ENCODE data around the gene NKAIN4. TPM values are rescaled to one million over a fixed set of nuclear protein-coding genes. Genes with fewer than 3 reads are reported as not detected.

The NKAIN4 gene
- polyA plus RNA-seq, 6 donors from 2014 or later = not detected

DNA sequence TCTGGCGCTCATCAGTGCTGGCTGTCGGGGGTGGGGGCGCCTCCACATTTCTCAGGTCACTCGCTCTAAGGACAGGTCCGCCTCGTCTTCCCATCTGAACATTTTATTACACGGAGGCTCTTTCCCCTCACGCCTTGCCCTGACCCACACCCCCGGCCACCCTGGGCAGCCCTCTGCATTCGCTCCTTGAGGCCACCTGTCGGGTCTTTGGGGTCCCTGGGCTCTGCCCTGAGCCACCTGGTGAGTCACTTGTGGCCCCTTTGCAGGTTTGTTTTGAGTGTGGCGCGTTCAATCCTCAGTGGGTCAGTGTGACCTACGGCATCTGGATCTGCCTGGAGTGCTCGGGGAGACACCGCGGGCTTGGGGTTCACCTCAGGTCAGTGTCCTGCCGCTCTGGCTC lies 21.6 kb upstream of the NKAIN4 start:
- Mint-ChIP-seq H3K27me3 (no peaks in the 10 kb centered on the region), H3K4me1 (peaks cover 17 to 35% (median 35%) of the 10 kb centered on the region in 3 donors), H3K4me3 (peak overlapping the region in 1 of 8 donors; percentile 77), H3K27ac (peak overlapping the region in 1 of 6 donors; percentile 41), H3K36me3 (no peaks in the 10 kb centered on the region), H3K9me3 (no peaks in the 10 kb centered on the region)
- DNase-seq = no peak
- ATAC-seq (ENCODE audit: low read depth in 2 of 2) = no peak

DNA sequence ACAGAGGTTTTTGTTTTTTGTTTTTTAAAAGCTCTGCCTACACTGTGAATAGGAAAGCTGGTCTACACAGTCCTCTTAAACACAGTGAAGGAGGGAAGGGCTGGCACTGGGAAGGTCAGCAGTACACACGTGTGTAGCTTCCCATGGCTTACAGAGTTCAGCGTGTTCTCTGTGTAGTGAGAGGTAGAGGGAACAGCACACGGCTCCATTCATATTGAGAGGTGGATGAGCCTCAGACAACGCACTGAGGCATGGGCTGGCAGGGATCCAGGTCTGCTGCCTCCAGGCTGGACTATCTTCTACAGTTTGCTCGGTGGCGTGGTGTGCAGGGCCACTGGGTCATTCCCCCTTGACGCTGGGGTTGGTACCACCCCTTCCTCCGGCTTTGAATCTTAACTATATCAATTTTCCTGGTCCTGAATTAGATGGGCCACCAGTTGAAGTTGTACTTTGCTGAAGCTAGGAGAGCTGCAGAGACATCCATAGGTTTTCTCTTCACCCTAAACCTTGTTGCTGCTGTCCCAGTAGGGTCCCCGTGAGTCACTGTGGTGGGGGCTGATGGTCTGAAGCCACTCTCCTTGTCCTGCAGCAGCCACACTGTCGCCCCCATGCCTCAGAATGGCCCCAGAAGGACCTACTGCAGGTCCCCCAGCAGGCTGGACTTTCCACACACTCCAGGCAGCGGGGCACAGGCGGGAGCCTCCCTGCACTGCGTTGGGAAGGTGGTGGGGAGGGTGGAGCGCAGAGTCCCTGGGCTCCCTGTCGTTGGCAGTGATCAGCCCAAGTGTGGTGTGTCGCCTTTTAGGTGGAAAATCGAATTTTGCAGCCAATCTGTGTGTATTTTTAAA lies 20.3 kb upstream of the NKAIN4 start:
- DNase-seq (no peak), ATAC-seq (ENCODE audit: low read depth in 2 of 2) (no peak)
- H3K4me1 Mint-ChIP-seq = peaks cover 17 to 37% (median 35%) of the 10 kb centered on the region in 3 donors
- peaks cover 0 to 3% (median 0%) of the 10 kb centered on the region in 3 donors for H3K27me3 Mint-ChIP-seq
- H3K36me3 Mint-ChIP-seq = no peaks in the 10 kb centered on the region
- H3K4me3 Mint-ChIP-seq = peak overlapping the region; percentile 3 to 81 (median 46)
- H3K9me3 Mint-ChIP-seq = no peaks in the 10 kb centered on the region
- H3K27ac Mint-ChIP-seq = peak overlapping the region in 3 of 6 donors; percentile 62 to 87 (median 79)

DNA sequence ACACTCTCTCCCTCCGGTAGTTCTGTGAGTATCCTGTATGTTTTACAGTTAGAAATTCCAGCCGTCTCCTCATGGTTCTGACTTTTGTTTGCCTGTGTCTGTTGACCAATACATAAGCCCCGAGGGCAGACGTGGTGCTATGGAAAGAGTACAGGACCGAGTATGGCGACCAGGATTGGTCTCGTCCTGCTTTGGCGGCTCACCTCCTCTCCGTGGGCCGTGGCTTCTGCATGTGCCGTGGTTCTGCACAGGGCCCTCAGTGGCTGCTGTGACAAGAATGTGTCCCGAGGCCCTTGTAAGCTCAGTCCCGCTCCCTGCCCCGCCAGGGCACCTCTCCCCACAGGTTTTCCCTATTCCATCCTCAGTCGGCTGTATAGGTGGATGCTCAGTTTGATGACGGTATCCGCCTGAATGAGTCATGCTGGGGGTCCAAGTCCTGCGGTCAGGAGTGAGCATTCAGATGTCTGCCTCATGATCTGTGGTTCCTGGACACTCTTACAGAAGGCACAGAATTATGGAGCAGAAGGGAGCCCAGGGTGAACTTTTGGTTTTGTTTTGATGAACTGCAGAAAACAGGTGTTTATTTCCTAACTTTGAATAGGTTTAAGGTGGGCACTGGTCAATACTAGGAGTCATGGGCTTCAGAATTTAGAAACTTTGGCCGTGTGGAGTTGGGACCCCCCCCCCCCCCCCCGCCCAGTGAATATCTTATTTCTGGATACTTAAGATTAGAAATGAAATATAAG lies 19.5 kb upstream of the NKAIN4 start:
- Mint-ChIP-seq H3K9me3 (no peaks in the 10 kb centered on the region), H3K27ac (peak overlapping the region; percentile 63 to 94 (median 88)), H3K36me3 (no peaks in the 10 kb centered on the region), H3K27me3 (peaks cover 0 to 4% (median 0%) of the 10 kb centered on the region in 3 donors), H3K4me3 (peak overlapping the region; percentile 87 to 95 (median 92)), H3K4me1 (peaks cover 17 to 37% (median 33%) of the 10 kb centered on the region in 3 donors)
- no peak for ATAC-seq (ENCODE audit: low read depth in 2 of 2)
- no peak for DNase-seq

DNA sequence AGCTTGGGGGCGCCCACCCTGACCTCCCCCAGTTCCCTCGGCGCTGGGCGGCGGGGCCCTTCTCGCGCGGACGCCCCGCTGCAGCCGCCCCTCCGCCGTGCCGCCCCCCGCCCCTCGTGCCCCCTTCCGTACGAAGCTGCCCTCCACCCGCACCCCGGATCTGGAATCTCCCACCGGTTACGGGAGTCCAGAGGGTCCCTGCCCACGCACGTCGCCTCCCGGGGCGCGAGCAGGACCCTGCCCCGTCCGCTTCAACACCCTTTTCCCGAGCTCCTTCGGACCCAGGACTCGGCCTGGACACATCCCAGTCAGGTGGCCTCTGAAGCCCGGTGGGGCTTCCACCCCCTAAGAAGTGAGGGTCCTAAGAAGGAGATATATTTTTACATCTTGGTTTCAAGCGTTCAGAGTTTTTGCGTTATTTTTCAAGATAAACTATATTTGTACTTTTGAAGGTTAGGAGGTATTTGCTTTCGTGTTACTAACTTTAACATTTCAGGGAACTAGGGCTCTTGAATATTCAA lies 18.9 kb upstream of the NKAIN4 start:
- Mint-ChIP-seq H3K27me3 (peaks cover under 1 to 4% (median under 1%) of the 10 kb centered on the region in 3 donors), H3K9me3 (no peaks in the 10 kb centered on the region), H3K36me3 (no peaks in the 10 kb centered on the region), H3K4me1 (peaks cover 17 to 37% (median 33%) of the 10 kb centered on the region in 3 donors), H3K4me3 (peak overlapping the region; percentile 87 to 95 (median 92)), H3K27ac (peak overlapping the region; percentile 63 to 96 (median 90))
- ATAC-seq (ENCODE audit: low read depth in 2 of 2) (no peak), DNase-seq (no peak)

DNA sequence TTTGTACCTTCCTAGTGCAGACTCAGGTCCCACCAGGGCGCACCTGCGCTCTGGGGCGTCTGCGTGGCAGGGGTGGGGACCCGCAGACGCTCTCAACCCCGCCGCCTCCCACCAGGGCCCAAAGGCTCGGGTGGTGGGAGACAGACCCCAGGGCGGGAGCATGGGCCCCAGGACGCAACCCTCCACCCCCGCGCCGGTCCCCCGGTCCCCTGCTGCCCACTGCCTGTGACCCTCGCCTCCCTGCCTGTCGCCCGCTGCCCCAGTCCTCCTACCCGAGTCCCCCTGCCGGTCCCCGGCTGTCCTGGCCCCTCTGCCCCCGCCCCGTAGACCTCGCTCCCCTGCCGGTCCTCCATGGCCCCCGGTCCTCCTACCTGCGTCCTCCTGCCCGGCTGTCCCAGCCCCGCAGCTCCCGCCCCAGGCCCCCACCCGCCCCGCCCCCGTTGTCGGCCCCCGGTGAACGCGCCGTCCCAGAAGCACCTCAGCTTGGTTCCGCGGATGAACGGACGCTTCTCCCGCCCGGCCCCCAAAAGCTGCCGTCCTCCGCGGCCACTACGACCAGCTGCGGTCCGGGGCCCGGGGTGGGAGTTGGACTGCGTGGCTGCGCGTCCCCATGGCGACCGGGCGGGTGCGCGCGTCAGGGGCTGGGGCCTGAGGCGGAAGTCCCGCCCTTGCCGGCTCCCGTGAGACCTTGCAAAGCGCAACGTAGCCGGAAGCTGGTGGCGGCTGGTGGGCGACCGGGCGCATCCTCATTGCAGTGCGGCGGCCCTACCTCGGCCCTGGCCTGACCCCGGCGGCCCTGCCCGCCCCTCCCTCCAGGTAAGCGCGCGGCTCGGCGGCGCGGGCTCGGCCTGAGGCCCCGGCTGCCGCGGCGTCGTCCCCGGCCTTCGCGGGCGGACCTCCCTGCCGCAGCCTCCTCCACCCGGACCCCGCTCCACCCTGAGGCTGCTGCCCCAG lies 18.1 kb upstream of the NKAIN4 start, which contains the start of gene ARFGAP1:
Gene ARFGAP1, plus strand, starts transcription at position 709 of the 954 bp plus-strand sequence. CDS start 2,768 bp downstream, outside the sequence.
- H3K27me3 Mint-ChIP-seq = peaks cover 4 to 8% (median 7%) of the 10 kb centered on the region in 3 donors
- H3K4me1 Mint-ChIP-seq = peaks cover 17 to 37% (median 33%) of the 10 kb centered on the region in 3 donors
- DNase-seq = peak; percentile 89
- H3K36me3 Mint-ChIP-seq = no peaks in the 10 kb centered on the region
- ATAC-seq (ENCODE audit: low read depth in 2 of 2) = peak; percentile 97 to 98
- peak within 1 kb of the TSS; percentile 87 to 95 (median 92) for H3K4me3 Mint-ChIP-seq
- peak within 1 kb of the TSS; percentile 85 to 96 (median 90) for H3K27ac Mint-ChIP-seq
- no peaks in the 10 kb centered on the region for H3K9me3 Mint-ChIP-seq

DNA sequence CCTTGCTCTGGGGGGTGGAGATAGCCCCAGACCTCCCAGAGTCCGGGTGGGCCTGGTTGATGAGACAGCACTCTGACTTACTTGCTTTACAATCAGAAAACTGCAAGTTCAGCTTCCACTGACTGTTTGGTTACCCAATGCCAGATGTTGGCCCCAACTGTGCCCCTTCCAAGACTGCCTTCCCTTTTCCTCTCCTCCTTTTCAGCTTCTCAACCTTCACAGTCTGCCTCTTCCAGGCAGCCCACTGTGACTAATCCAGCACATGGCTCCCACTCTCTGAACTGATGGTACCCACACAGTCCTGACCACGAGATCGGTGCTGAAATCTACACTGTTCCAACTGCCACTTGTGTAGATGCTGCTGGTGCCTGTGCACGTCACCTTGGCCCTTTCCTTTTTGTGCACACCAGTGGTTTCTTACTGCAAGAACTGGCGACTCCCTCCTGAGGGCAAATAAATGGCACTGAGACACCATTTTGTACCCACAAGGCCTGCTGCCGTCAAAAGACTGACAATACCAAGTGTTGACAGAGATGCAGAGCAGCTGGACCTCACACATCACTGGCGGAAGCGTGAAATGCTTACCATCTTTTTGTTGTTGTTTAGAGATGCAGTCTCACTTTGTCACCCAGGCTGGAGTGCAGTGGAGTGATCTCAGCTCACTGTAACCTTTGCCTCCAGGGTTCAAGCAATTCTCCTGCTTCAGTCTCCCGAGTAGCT lies 16.5 kb upstream of the NKAIN4 start:
- DNase-seq = no peak
- Mint-ChIP-seq H3K9me3 (no peaks in the 10 kb centered on the region), H3K27me3 (peaks cover 9 to 14% (median 13%) of the 10 kb centered on the region in 3 donors), H3K4me1 (peaks cover 17 to 37% (median 28%) of the 10 kb centered on the region in 3 donors), H3K4me3 (peak overlapping the region in 7 of 8 donors; percentile 25 to 93 (median 87)), H3K36me3 (no peaks in the 10 kb centered on the region), H3K27ac (peak overlapping the region in 4 of 6 donors; percentile 14 to 92 (median 71))
- no peak for ATAC-seq (ENCODE audit: low read depth in 2 of 2)

DNA sequence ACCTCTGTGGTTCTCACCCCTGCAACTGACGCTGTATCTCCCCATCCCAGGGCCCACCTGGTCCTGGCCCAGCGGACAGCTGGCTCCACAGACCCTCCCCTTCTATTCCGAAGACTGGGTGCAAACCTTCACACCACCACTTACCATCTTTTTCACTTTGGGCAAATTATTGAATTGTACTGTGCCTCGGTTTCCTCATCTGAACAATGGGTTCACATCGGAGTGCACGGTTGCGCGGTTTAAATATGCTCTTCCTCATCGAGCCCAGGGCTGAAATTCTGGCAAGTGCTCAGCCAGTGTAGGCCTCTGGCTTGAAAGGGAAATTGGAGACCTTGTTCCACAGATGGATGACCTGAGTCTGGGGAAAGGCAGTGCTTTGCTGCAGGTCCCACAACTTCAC lies 15.5 kb upstream of the NKAIN4 start:
- Mint-ChIP-seq H3K27ac (no peak overlapping the region), H3K27me3 (peaks cover 9 to 24% (median 15%) of the 10 kb centered on the region in 3 donors), H3K4me1 (peaks cover 15 to 26% (median 18%) of the 10 kb centered on the region in 3 donors), H3K4me3 (peak overlapping the region in 2 of 8 donors; percentile 64 to 93), H3K9me3 (no peaks in the 10 kb centered on the region), H3K36me3 (no peaks in the 10 kb centered on the region)
- DNase-seq = no peak
- no peak for ATAC-seq (ENCODE audit: low read depth in 2 of 2)

DNA sequence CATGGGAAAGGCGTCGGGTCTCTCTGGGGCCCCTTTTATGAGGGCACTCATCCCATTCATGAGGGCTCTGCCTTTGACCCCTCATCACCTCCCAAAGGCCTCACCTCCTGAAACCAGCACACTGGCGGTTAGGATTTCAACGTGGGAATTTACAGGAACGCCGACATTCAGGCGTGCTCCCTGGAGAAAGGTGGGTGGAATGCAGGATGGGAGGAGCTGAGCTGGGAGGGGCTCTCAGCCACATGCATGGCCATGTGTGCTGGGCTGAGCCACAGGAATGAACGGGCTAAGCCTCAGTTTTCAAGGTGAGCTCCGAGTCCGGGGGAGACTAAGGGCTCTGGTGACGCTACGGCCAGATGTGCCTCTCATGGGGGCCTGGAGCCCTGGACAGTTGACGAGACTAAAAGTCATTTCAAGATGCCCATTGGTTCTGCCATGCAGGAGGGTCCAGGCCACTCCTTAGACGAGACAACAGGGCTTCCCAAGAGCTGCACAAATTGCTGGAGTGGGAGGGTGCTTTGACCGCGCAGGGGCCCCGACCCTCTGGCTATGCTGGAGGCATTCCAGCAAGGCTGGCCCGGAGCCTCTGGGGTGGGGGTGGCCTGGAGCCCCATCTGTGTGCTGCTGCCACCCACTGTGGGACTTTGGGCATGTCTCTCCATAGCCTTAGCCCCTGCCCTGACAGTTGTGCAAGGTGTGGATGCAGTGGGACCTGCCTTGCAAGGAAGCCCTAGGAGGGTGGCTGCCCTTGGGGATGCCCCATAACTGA lies 14.6 kb upstream of the NKAIN4 start:
- Mint-ChIP-seq H3K4me3 (peak overlapping the region in 2 of 8 donors; percentile 52 to 93), H3K36me3 (no peaks in the 10 kb centered on the region), H3K9me3 (peaks cover 0 to 1% (median 0%) of the 10 kb centered on the region in 7 donors), H3K4me1 (peaks cover 9 to 20% (median 12%) of the 10 kb centered on the region in 3 donors), H3K27me3 (peaks cover 9 to 33% (median 24%) of the 10 kb centered on the region in 3 donors), H3K27ac (no peak overlapping the region)
- DNase-seq (no peak), ATAC-seq (ENCODE audit: low read depth in 2 of 2) (no peak)

DNA sequence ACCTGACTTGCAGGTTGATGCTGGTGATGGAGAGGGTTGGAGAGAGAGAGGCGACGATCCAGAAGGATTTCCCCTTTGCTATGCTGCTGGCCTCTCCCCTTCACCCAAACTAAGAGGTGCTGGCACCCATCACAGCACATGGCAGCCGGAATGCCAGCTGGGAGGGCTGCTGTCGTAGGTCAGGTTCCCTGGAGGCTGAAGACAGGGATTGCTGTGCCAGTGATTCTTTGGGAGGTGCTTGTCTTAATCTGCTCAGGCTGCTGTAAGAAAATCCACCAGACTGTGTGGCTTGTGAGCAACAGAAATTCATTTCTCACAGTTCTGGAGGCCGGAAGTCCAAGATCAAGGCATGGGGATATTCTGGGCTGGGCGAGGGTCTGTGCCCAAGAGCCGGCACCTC lies 14.0 kb upstream of the NKAIN4 start:
- Mint-ChIP-seq H3K9me3 (peaks cover 0 to 1% (median 0%) of the 10 kb centered on the region in 7 donors), H3K4me3 (peak overlapping the region in 1 of 8 donors; percentile 45), H3K36me3 (no peaks in the 10 kb centered on the region), H3K4me1 (peaks cover 4 to 14% (median 6%) of the 10 kb centered on the region in 3 donors), H3K27ac (peak overlapping the region in 2 of 6 donors; percentile 15 to 86), H3K27me3 (peaks cover 9 to 39% (median 25%) of the 10 kb centered on the region in 3 donors)
- ATAC-seq (ENCODE audit: low read depth in 2 of 2) (no peak), DNase-seq (no peak)

DNA sequence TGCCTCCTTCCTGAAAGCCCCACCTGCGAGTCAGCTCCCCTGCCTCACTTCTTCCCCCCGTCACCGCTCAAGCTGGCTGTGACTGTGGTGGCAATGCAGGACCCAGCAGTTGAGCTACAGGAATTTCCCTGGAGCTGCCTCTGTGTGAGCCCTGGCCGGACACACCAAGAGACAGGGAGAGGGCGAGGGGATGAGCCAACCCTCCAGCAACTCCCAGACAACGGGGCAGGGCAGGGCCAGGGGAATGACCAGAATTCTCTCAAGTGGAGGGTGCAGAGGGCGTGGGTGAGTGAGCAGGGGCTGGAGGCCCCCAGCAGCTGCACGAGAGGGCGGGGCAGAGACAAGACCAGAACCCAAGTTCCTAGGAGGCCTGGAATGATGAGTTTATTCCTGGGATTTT lies 13.4 kb upstream of the NKAIN4 start:
- H3K36me3 Mint-ChIP-seq = no peaks in the 10 kb centered on the region
- peaks cover 4 to 12% (median 5%) of the 10 kb centered on the region in 3 donors for H3K4me1 Mint-ChIP-seq
- H3K27ac Mint-ChIP-seq = peak overlapping the region in 1 of 6 donors; percentile 86
- ATAC-seq (ENCODE audit: low read depth in 2 of 2) (no peak), DNase-seq (no peak)
- H3K9me3 Mint-ChIP-seq = peaks cover 0 to 1% (median 0%) of the 10 kb centered on the region in 7 donors
- H3K4me3 Mint-ChIP-seq = peak overlapping the region in 2 of 8 donors; percentile 45 to 59
- peaks cover 9 to 44% (median 31%) of the 10 kb centered on the region in 3 donors for H3K27me3 Mint-ChIP-seq

DNA sequence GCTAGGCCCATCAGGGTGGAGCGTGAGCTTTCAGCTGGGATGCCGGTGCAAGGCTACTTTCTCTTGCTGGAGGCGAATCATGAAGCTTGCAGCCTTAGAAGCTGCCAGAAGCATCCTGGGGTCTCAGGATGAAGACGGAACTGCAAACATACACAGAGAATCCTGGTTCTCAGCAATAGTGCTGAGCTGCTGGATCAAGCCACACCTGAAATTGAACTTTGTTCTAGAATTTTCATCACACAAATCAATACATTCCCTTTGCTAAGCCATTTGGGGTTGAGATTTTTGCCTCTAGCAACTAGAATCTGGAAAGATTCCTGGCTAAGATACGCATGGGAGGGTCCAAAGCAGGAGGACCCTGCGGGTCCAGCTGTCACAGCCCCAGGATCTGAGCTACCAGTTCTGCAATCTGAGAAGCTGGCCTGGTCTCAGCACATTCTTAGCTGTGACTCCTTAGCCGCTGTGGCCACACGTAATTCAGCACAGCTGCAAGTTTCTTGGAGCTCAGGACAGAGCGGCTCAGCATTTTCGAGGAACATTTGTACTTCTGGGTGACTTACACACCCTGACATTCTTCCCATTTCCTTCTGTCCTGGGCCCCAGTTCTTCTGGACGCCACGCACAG lies 11.7 kb upstream of the NKAIN4 start:
- ATAC-seq (ENCODE audit: low read depth in 2 of 2) = no peak
- Mint-ChIP-seq H3K36me3 (no peaks in the 10 kb centered on the region), H3K27me3 (peaks cover 14 to 60% (median 39%) of the 10 kb centered on the region in 3 donors), H3K9me3 (peaks cover 0 to 1% (median 0%) of the 10 kb centered on the region in 7 donors), H3K4me1 (peaks cover 4 to 5% (median 4%) of the 10 kb centered on the region in 3 donors), H3K4me3 (no peak overlapping the region), H3K27ac (no peak overlapping the region)
- no peak for DNase-seq

Measured in naive B cell (primary cell).